Bladder microvascular endothelial cell (primary cell): ENCODE measurements around the gene FAM83D. TPM values are rescaled to one million over a fixed set of nuclear protein-coding genes. Genes with fewer than 3 reads are reported as not detected.

Experiments
- total RNA-seq: library from RNA; depleted of rRNA; stranded (reverse); fragments of >200 nt; gene quantifications from 2 replicates; pipeline ENCODE4 v1.2.3, GENCODE V29; 2014

The FAM83D gene, protein sequence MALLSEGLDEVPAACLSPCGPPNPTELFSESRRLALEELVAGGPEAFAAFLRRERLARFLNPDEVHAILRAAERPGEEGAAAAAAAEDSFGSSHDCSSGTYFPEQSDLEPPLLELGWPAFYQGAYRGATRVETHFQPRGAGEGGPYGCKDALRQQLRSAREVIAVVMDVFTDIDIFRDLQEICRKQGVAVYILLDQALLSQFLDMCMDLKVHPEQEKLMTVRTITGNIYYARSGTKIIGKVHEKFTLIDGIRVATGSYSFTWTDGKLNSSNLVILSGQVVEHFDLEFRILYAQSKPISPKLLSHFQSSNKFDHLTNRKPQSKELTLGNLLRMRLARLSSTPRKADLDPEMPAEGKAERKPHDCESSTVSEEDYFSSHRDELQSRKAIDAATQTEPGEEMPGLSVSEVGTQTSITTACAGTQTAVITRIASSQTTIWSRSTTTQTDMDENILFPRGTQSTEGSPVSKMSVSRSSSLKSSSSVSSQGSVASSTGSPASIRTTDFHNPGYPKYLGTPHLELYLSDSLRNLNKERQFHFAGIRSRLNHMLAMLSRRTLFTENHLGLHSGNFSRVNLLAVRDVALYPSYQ
- 22.5 and 25.2 TPM in 2 replicates for total RNA-seq

DNA sequence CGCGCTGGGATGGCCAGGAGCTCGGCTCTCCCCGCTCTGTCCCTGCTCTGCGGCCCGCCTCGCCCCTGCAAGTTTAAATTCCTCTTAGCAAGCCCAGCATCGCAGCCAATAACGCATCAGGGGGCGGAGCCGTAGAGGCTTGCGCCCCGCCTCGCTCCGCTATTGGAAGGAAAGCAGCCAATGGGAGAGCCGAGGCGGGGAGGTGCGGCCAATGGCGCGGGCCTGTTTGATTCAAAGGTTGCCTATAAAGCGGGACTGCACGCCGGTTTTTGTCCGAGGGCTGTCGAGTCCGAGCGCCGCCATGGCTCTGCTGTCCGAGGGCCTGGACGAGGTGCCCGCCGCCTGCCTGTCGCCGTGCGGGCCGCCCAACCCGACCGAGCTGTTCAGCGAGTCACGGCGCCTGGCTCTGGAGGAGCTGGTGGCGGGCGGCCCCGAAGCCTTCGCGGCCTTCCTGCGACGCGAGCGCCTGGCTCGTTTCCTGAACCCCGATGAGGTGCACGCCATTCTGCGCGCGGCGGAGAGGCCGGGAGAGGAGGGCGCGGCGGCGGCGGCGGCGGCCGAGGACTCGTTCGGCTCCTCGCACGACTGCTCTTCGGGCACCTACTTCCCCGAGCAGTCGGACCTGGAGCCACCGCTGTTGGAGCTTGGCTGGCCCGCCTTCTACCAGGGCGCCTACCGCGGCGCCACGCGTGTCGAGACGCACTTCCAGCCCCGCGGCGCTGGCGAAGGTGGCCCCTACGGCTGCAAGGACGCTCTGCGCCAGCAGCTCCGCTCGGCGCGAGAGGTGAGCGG lies at the start of gene FAM83D:
Gene FAM83D, plus strand, starts transcription at position 276 of the 792 bp plus-strand sequence. Its CDS starts 26 bp downstream, at position 302.

DNA sequence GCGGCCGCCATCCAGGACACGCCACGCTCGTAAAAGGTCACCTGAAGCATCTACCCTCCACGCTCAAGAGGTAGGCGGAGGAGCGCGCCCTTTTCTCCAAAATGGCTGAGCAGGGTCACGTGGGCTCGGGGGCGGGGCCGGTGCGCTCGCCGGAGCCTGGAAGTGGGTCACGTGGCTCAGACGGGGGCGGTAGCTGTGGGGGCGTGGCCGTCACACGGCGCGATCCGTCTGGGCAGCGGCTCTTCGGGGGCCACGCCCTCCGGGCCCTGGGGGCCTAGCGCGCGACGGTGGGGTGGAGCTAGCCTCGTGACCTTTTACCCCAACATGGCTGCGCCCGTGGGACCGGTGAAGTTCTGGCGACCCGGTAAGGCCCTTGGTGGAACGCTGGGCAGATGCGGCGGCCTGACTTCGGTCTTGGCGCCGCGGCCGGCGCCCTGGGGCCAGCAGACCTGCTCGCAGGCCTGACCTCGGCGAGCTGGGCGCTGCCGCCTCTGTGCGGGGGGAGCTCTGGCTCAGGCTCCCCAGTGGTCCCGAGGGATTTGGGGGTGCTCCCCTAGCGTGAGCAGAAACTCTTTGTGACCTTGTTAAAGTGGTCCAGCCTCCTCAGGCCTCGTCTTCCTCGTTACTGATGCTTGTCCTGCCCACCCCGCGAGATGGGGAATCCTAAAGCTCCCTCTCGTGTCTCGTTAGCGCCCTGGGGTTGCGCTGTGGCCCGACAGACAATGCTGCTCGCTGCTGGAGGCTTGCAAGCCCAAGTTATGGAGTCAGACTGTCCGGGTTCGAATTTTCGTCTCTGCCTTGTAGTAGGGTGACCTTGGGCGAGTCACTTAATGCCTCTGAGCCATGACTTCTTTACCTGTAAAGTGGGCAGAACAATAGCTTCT lies 36.1 kb downstream of the FAM83D start, which contains the start of gene DHX35:
Gene DHX35, plus strand, starts transcription at position 301 of the 884 bp plus-strand sequence. Its CDS starts 24 bp downstream, at position 325.

Other genes starting within 250 kb of the FAM83D start
- under 0.01 TPM in 1 of 2 replicates, not detected in the other for gene SLC32A1, start 201.9 kb upstream of the FAM83D start, total RNA-seq
- 8.7 and 9.4 TPM in 2 replicates for gene ACTR5, start 178.0 kb upstream of the FAM83D start, total RNA-seq
- gene PPP1R16B, start 120.7 kb upstream of the FAM83D start, total RNA-seq, result 109 and 184 TPM in 2 replicates
- gene DHX35, start 35.9 kb downstream of the FAM83D start, total RNA-seq, result 8.4 and 9.5 TPM in 2 replicates